ENCODE data around the gene KIF3A. TPM values are rescaled to one million over a fixed set of nuclear protein-coding genes. Genes with fewer than 3 reads are reported as not detected.
A peak's percentile ranks its signal among the peaks of the same experiment; 100 is the strongest.

KIF3A gene
- total RNA-seq, 1 donor from 2014 or later, result 10.5 TPM

DNA sequence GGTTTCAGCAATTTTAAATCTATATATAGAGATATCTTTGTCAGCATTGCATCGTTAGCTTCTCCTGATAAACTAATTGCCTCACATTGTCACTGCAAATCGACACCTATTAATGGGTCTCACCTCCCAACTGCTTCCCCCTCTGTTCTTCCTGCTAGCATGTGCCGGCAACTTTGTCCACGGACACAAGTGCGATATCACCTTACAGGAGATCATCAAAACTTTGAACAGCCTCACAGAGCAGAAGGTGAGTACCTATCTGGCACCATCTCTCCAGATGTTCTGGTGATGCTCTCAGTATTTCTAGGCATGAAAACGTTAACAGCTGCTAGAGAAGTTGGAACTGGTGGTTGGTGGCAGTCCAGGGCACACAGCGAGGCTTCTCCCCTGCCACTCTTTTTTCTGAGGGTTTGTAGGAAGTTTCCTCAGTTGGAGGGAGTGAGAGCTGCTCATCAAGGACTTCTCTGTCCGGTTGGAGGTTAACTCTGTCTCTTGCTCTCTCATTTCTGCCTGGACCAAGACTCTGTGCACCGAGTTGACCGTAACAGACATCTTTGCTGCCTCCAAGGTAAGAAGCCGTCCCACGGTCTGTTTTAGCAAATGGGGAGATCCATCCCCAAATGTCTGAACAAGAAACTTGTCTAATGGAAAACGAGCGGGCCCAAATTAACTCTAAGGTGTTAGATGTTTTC, 63.3 kb downstream of the KIF3A start, which contains the start of gene IL4:
Gene IL4, plus strand, starts transcription at position 51 of the 692 bp plus-strand sequence. Its CDS starts 62 bp downstream, at position 113.
- ATAC-seq (no peak), DNase-seq (no peak)
- Histone ChIP-seq H3K36me3 (no peaks in the 10 kb centered on the region), H3K27ac (peak within 1 kb of the TSS; percentile 71), H3K27me3 (no peaks in the 10 kb centered on the region), H3K4me3 (no peak within 1 kb of the TSS), H3K9me3 (no peaks in the 10 kb centered on the region), H3K4me1 (peaks cover 18% of the 10 kb centered on the region)
- intact Hi-C loops (cut with DNase I), result no loop called here
- TF ChIP-seq, protein P1, sequence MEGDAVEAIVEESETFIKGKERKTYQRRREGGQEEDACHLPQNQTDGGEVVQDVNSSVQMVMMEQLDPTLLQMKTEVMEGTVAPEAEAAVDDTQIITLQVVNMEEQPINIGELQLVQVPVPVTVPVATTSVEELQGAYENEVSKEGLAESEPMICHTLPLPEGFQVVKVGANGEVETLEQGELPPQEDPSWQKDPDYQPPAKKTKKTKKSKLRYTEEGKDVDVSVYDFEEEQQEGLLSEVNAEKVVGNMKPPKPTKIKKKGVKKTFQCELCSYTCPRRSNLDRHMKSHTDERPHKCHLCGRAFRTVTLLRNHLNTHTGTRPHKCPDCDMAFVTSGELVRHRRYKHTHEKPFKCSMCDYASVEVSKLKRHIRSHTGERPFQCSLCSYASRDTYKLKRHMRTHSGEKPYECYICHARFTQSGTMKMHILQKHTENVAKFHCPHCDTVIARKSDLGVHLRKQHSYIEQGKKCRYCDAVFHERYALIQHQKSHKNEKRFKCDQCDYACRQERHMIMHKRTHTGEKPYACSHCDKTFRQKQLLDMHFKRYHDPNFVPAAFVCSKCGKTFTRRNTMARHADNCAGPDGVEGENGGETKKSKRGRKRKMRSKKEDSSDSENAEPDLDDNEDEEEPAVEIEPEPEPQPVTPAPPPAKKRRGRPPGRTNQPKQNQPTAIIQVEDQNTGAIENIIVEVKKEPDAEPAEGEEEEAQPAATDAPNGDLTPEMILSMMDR (IDR thresholded peaks at IDR 0.05), result no peak

DNA sequence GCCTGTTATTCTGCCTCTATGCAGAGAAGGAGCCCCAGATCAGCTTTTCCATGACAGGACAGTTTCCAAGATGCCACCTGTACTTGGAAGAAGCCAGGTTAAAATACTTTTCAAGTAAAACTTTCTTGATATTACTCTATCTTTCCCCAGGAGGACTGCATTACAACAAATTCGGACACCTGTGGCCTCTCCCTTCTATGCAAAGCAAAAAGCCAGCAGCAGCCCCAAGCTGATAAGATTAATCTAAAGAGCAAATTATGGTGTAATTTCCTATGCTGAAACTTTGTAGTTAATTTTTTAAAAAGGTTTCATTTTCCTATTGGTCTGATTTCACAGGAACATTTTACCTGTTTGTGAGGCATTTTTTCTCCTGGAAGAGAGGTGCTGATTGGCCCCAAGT, 63.9 kb downstream of the KIF3A start:
- H3K36me3 ChIP-seq, result no peaks in the 10 kb centered on the region
- no peak overlapping the region for H3K4me3 ChIP-seq
- H3K27ac ChIP-seq, result no peak overlapping the region
- TF ChIP-seq, protein P1 (IDR thresholded peaks at IDR 0.05), result no peak
- no peaks in the 10 kb centered on the region for H3K9me3 ChIP-seq
- H3K4me1 ChIP-seq, result peaks cover 18% of the 10 kb centered on the region
- intact Hi-C loops (cut with DNase I), result no loop called here
- DNase-seq (no peak), ATAC-seq (no peak)
- H3K27me3 ChIP-seq, result no peaks in the 10 kb centered on the region

DNA sequence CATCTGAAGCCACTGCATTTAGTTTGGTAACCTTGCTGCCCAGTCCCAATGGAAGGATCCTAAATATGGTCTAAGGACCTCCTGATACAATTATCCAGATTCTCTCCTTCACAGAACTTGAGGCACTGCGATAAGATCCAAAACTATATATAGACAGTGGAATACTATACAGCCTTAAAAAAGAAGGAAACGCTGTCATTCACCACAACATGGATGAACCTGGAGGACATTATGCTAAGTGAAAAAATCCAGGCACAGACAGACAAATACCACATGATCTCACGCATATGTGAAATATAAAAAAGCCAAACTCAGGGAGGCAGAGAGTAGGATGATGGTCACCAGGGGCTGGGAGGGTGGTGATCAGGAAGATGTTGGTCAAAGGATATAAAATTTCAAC, 66.3 kb downstream of the KIF3A start:
- no peak overlapping the region for H3K4me3 ChIP-seq
- H3K27ac ChIP-seq, result no peak overlapping the region
- no peaks in the 10 kb centered on the region for H3K9me3 ChIP-seq
- no peaks in the 10 kb centered on the region for H3K27me3 ChIP-seq
- intact Hi-C loops (cut with DNase I), result no loop called here
- peaks cover 10% of the 10 kb centered on the region for H3K4me1 ChIP-seq
- H3K36me3 ChIP-seq, result no peaks in the 10 kb centered on the region
- TF ChIP-seq, protein P1 (IDR thresholded peaks at IDR 0.05), result no peak
- ATAC-seq (no peak), DNase-seq (no peak)

DNA sequence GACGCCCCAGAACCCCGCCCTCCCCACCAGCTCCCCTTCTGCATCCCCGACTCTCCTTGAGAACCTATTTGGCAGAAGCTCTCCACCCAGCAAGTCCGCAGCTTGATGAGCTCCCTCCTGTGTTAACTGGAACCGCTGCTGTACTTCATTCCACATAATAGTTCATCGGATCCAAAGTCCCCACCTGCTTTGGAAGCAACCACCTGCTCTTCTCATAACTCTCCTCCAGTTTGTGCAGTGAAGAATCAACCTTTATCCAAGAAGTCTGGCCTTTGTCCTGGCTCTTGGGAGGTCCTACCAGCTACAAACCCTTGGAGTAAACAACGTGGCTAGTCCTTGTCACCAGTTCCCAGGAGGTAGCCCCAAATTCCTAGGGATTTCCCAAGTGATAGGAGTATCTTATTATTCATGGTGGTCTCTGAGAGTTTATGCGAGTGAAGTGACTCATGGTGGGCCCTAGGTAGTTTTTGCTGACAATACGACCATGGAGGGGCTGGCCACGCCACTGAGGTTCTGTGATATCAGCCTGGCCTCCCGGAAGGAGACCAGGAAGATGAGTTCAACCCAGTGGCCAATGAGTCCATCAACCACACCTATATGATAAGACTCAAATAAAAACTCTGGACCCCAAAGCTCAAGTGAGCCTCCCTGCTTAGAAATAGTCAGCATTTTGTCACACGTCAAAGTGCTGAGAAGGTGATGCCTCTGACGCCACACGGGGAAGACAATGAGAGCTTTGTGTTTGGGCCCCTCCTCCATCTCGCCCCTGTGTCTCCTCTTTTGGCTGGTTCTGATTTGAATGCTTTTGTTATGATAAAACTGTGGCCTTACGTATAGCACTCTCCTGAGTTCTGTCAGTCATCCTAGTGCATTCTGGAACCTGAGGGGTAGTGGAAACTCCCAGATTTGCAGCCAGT, 67.1 kb downstream of the KIF3A start:
- Histone ChIP-seq H3K36me3 (no peaks in the 10 kb centered on the region), H3K9me3 (no peaks in the 10 kb centered on the region), H3K27me3 (no peaks in the 10 kb centered on the region), H3K4me1 (peaks cover 10% of the 10 kb centered on the region), H3K4me3 (no peak overlapping the region), H3K27ac (no peak overlapping the region)
- DNase-seq, result no peak
- intact Hi-C loops (cut with DNase I), result no loop called here
- no peak for ATAC-seq
- TF ChIP-seq, protein P1 (IDR thresholded peaks at IDR 0.05), result no peak

DNA sequence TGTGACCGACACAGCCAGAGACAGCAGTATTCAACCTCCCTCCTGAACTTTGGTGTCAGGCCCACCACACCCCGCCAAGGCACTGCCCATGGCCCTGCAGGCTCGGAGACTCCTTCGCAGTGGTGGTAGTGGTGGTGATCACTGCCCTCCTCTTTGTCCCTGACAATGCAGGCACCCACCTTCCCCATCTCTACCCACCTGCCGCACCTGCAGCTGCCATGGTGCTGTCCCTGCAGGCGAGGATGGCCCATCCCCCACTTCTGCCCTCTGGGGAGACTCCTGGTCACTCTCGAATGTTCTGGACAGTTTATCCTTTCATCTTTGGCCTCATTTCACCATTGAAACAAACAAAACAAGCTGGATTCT, 67.9 kb downstream of the KIF3A start:
- TF ChIP-seq, protein P1 (IDR thresholded peaks at IDR 0.05), result no peak
- no peak overlapping the region for H3K4me3 ChIP-seq
- ATAC-seq (no peak), DNase-seq (no peak)
- H3K36me3 ChIP-seq, result no peaks in the 10 kb centered on the region
- no peak overlapping the region for H3K27ac ChIP-seq
- peaks cover 5% of the 10 kb centered on the region for H3K4me1 ChIP-seq
- intact Hi-C loops (cut with DNase I), result no loop called here
- H3K27me3 ChIP-seq, result no peaks in the 10 kb centered on the region
- no peaks in the 10 kb centered on the region for H3K9me3 ChIP-seq

Data from upper lobe of right lung (tissue), 1 donor.